NCI-H187 (cell line): ENCODE results near the gene PDE8A.
A peak's percentile ranks its signal among the peaks of the same experiment; 100 is the strongest.
"Not testable (repeated sequence)": the region's sequence is repeated elsewhere in the genome, so short reads cannot be mapped to it uniquely, and the experiment has no call there.

ENCODE experiments used
- DNase-seq, 2 experiments: peaks; one replicate each; lab custom pipeline; 2025; lab: John Stamatoyannopoulos, UW

The PDE8A gene

DNA sequence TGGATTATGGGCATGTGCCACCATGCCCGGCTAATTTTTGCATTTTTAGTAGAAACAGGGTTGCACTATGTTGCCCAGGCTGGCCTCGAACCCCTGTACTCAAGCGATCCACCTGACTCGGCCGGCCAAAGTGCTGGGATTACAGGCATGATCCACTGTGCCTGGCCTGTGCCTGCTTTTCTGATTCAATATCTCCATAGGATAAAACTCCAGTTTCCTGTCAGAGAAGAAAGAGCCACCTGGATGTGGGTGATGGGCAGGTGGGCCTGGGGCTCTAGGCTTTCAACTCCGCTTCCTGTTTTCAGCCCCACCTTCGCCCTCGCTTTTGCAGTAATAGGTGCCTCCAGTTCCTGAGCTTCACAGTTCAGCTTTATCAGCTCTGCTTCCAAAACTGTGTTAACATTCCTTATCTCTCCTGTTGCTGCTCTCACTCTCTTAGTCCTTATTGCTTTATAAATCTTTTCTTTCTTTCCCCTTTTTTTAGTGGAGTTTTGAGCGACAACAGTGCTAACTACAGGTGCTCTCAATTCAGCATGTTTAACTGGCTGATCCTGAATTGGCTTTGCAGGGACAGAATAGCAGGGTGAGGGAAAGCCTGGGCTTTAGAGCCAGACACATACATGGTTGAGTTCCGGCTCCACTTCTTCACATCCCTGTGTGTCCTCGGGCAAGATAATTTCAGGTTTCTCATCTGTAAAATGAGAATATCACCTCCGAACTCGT is 21.1 kb upstream of the PDE8A start:
- no peak for DNase-seq

DNA sequence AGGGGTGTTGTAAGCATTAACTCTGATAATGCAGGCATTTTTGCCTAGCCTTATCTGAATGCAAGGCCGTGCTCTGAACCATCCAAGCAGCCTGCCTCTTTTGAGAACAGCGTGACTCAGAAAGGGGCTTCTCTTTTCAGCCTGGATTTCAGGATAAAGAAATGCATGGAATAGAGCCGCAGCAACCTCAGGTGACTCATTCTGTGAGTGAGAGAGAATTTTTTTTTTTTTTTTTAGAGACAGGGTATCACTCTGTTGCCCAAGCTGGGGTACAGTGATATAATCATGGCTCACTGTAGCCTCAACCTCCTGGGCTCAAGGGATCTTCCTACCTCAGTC is 20.6 kb upstream of the PDE8A start:
- no peak for DNase-seq

DNA sequence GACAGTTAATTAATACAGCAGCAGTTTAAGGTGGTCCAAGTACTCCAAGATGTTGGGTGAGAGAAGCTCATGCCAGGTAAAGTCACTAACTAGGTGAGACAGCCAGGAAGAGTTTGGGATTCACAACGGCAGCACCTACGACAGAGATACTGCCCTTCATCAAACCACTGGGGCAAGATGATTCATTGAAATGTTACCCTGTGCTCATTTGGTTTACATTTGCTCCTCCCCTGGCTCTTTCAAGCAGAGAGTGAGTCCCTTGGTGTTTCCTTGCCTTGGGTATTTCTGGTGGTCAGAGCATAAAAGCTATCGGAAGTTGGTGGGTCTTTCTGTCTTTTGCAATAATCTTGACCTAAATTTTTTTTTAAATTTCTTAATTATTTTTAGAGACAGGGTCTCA is 19.9 kb upstream of the PDE8A start:
- DNase-seq: no peak

DNA sequence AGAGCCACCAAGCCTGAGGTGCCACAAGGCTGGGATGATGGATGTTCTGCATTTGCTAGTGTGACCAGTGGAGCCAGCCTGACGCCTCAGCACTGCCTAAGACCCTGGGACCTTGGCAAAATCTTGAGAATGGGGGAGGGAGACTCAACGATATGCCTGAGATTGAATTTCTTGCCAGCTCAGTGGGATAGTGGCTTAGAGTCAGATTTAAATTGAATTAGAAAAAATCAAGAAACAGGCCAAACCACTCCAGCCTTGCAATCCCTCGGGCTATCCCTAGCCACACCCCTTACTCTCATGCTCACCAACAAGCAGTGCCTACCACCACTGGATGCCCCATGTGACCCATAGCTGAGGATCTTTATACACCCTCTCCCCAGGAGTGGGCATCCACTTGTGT is 18.7 kb upstream of the PDE8A start:
- DNase-seq: no peak

DNA sequence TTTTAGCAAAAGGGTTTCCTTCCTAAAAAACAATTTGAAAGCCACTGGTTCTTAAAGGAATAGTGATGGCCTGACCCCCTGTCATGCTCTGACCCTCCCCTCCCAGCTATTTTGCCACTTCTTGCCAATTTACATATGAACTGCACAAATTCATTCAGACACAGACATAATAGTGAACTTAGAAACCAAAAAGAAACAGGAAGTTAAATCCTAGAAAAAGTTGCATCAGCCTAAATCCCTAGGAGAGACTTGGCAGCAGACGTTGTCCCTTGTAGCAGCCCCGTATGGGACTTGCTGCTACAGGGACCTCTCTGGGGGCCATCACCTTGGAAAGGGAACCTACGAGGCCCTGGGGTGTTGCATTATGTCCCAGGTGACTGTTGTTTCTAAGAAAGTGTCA is 14.3 kb upstream of the PDE8A start:
- DNase-seq: no peak

DNA sequence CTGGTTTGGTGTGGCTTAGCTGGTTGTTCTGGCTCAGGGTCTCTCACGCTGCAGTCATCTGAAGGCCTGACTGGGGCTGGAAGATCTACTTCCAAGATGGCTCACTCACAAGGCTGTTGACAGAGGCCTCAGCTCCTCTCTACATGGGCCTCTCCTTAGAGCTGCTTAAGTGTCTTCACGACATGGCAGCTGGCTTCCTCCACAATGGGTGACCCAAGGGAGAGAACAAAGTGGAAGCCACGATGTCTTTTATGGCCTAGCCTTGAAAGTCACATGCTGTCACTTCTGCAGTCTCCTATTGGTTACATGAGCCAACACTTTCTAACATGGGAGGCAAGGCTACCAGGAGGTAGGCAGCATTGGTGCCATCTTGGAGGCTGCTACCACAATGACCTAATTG is 13.4 kb upstream of the PDE8A start:
- no peak for DNase-seq

DNA sequence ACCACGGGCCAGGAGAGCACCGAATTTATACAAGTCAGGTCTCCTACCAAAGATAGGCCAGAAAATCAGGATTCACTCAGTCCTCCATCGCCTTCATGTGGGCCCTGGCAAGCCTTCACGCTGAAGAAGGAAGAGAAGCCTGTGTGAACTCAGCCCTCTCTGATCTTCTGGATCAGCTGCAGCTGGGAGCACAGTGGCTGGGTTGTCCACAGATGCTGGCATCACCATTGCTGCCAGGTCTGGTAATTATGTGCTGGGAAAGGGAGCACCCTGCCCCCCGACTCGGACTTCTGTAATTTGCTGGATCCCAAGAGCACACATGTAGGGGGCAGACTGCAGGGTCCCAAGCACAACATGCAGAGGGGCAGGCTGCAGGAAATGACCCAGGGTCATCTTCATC is 12.4 kb upstream of the PDE8A start:
- DNase-seq: no peak

DNA sequence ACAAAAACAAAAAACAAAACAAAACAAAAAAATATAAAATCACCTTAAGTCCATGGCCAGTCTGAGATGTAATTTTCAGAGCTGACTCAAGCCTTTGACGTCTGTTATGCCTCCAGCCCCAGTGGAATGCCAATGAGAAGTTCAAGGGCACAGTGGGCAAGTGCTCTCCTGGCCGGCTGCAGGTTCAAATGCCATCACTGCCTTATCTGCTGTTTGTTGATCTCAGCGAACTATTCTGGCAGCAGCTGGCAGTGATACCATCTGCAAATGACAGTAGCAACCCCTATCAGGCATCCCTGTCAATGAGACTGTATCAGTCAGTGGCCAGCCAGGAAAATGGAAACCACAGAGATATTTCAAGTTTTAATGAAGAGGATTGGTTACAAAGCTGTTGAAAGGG is 10.8 kb upstream of the PDE8A start:
- no peak for DNase-seq

DNA sequence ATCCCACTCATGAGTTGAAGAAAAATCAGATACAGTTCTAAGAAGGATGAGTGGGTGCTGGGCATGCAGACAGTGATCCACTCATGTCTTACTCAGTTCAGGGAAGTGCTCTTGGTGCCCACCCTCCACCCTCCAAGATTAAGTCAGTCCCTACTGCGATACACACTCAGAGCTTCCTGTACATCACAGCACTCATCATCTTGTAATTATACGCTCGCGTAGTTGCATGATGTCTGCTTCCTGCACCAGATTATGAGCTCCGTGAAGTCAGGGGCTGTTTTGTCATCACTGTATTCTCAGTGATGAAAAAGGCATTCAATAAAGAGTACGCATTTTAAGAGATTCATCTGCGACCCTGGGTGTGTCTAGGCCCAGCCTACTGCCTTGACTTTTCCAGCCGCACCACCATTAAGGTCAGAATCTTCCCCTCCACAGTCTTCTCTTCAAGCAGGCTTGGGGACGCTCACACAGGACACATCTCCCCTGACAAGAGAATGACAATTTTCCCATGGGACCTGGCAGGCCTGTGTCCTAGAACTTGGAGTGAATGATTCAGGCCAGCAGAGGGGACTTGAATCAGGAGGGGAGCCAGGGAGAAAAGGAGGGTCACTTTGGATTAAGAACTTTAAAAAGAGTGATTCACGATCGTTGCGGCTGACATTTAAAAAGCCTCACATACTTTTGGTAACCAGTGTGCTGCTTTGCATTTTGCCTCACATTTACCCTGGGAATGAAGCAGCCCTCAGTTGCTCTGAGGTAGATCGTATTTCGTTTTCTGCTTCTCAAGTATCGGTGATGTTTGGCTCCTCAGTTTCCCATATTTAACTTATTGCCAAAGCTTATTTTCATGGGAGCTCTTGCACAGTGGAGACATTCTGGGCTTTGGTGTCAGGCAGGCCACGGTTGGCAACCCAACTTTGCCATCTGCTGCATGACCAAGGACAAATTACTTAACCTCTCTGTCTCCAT is 7.9 kb upstream of the PDE8A start:
- DNase-seq: no peak

DNA sequence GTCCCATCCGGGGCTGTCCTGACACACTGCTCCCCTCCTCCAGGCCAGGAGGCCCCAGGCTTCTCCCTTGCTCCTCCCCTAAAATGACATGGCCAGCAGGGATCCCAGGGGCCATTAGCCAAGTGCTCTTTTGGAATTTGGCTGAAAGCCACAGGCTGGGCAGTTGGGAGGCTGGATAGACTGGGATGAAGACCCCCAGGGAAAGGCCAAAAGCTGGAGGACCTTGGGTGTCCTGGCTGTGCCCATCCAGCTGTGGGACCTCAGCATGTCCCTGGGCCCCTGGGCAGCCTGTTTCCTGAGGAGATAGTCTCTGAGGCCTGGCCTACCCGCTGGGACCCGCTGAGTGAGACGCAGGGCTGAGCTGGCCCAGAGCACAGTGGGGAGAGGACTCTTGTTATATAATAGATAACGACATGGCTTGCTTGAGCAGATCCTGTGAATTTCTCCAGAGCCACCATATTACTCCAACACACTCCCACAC is 5.7 kb upstream of the PDE8A start:
- no peak for DNase-seq

DNA sequence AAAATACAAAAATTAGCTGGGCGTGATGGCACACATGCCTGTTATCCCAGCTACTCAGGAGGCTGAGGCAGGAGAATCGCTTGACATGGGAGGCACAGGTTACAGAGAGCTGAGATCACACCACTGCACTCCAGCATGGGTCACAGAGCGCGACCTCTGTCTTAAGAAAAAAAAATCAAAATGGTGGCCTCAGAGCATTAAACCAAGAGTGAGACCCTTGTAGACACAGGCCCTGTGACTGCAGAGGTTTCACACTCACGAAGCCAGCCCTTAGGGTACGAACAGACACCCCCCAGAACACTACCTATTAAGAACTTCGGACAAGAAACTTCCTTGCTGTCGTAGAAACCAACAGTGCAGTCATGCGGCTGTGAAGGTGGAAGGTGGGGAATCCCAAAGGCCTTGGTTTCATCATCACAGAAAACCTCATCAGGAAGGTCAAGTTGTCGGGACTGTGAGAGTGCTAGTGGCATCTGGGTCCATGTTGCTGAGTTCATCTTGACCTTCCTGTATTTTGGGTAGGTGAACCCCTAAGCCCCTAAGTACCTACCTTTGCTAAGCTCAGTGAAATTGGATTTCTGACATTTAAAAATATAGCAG is 4.8 kb upstream of the PDE8A start:
- DNase-seq: no peak

DNA sequence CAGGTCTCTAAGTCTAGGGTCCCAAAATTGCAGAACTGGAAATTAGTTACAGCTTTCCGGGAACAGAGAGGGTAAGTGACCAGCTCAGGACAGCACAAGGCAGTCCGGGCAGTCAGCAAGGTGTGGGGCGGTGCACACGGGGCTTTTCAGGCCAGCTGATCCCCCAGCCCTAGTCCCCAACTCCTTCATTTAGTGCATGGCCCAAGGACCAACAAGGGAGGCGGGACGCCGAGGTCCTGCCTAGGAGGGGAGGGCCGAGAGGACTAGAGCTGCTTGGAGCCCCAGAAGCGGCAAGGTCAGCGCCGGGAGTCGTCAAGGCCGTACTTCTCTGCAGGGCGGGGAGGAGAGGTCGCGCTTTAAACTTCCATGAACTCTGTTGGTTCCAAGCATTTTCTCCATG is 2.0 kb upstream of the PDE8A start:
- DNase-seq: no peak

DNA sequence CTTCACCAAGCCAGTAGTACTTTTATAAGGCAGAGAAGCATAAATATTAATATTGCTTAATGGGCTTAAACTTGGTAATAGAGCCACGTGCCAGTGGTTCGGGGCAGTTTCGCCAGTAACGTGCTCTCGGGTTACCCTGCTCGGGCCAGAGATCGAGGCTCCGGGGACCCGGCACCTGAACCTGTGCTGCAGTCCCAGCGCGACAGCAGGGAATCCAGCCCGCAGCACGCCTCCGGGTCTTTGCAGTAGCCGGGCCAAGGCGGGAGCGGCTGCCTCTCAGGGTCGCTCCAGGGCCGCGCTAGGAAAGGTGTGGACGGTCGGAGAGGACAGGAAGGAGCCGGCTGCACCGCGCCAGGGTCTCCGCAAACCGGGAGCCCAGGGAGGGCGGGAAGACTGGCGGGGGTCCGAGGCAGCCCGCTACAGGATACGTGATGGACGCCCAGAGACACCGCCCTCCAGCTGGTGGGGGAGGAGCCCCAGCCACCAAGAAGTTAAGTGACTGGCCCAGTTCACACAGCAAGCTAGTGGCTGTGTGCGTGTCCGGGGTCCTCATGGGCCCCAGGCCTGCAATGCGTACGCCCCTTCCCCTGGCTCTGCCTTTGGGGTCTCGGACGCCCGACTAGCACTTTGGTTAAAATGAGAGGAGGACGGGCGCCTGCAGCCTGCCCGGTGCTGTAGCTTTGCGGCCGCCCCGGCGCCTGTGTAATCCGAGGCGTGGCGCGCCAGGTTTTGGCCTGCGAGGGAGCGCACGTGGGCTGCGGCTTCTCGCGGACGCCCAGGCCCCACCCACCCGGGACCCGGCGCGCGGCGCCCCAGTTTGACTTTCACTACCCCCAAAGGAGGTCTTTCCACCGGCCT is 1.2 kb upstream of the PDE8A start:
- peak; percentile 51 to 66 for DNase-seq

DNA sequence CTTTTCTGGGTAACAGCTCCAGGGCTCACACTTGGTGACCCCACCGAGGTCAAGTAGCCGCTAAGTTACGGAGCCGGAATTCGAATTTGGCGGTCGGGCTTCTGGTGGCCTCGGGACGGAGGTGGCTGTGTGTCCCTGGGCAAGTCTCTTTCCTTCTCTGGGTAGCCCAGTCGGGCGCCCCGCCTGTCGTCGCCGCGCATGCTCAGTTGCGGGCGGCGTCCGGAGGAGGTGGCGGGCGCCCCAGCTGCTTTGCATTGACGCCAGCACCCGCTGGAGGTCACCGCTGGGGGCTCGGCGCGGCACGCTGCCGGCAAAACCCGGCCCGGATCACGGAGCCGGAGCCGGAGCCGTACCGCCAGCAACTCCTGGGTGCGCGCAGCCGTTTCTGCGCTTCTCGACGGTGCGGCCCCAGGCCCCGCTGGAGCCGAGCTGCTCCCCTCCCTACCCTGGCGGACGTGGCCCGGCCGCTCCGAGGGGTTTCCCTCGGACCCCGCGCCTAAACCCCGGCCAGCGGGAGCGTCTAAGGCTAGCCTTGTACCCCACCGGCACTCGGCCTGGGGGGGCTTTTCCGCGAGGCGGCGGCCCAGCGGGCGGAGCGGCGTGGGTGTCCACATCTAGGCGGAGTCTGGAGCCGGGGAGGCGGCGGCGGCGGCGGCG is 474 bp upstream of the PDE8A start:
- peak; percentile 68 to 79 for DNase-seq

DNA sequence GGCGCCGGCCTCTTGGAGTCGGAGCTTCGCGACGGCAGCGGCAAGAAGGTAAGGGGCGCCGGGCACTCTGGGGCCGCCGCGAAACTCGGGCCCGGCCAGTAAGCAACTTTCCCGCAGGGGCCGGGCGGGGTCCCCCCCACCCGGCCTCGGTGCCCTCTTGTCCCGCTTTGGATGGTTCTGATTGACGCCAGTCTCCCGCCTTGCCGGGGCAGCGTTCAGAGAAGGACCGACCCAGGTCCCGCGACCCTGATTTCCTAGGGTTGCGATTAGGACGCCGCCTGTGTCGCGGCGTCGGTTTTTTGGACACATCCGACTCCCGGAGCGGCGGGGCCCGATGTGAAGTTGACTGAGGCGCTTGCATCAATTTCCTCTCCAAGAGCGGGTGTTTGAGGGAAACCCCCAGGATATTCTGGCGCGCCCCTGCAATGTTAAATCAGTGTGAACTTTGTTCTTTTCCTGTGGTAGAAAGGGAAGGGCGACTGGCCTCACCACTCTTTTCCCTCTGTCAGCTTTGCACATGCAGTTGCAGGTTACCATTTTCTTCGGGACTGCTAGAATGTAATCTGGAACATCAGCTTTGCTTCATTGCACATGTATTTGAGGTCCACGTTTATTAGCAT is 755 bp downstream of the PDE8A start:
- no peak for DNase-seq

DNA sequence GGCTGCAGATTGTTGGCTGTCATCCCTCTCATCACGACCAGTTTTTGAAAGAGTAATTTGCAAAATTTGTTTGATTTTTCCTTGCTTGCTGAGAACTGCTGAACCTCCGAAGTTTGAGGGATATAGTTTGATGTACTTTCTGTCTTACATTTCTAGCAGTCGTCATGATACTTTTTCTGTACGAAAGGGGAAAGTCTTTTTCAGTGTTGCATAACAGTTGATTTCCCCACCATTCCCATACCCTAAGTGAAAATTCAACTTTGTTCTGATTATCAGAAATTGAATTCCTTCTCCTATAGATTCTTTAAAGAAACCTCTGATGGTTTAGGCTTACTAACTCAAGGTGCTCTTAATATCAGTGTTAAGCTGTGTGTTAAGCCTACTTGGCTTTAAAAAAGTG is 1.6 kb downstream of the PDE8A start:
- no peak for DNase-seq

DNA sequence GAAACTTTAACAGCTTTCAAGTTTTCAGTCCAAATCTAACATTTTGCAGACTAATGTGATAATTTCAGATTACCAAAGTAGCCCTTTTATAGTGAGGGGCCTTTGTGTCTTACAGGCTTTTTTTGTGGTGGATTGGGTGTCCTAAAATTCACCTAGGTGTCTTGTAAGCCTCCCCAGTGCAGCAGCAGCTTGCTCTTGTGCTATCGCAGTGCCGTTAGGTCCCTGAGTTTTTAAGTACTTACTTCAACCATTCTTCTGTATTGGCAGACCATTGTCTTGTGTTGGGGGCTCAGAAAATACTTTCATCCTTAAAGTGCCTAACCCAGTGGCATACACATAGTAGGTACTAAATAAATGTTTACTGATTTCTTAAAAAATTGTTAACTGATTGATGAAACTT is 2.1 kb downstream of the PDE8A start:
- DNase-seq: no peak

DNA sequence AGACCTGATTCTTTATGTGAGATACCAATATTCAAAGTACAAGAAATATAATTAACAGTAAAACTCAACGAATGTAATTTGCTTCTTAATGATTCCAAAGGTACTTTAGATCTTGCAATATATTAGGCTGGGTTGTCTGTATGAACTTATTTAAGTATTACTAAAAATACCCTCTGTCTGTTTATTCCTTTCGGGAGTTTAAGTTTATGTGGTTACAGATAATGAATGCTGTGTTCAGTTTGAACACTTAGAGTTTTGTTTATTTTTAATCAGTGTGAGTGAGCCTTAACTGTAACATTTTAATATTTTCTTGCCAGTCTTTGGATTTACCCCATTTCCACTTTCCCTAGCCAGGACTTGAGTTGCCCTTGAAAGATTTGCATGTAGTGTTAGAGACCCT is 3.5 kb downstream of the PDE8A start:
- no peak for DNase-seq

DNA sequence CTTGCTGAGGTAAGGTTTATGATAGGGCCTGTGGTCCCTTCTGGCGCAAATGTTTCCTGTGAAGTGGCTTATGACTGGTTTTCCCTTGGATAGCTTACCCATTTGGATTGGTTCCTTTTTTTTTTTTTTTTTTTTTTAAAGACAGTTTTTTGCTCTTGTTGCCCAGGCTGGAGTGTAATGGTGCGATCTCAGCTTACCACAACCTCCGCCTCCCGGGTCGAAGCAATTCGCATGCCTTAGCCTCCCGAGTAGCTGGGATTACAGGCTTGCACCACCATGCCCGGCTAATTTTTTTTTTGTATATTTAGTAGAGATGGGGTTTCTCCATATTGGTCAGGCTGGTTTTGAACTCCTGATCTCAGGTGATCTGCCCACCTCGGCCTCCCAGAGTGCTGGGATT is 5.7 kb downstream of the PDE8A start:
- DNase-seq: not testable (repeated sequence)

DNA sequence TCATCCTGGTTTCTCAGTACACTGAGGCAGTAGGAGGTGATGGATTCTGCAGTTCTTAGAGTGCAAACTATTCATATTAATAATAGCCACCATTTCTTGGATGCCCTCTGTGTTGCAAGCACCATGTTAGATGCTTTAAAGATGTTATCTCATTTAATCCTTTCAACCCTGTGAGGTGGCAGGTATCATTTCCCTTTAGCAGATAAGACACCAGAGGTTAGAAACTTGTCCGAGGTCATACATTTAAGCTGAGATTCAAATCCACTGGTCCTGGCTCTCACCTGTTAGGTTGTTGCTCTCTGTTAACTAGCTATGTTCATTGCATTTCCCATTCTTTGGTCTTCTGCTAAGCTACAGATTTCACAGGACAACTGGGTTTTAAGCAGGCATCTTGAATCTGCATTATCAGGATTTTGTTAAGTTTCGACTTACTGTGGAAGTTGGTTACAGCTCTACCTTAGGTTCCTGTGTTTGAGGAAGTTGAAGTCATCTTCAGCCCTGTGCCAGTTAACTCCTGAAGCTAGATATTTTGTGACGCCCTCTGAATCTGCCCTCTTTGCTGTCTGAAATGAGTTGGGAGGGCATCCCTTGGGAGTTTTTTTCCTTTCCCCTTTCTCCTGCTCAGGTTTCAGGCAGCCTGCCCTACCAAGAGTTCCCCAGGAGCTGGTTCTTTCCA is 6.4 kb downstream of the PDE8A start:
- DNase-seq: no peak
